Activated CD8-positive, alpha-beta memory T cell treated with anti-CD3 and anti-CD28 coated beads, Interleukin-2, amount 50 U/mL, for 1 hour (primary cell): Measurements from ENCODE around the gene CAMTA1.

Experiments used
- DNase-seq: peaks from one replicate; pipeline ENCODE4 v3.0.0-alpha.2; 2020; ENCODE audit errors: extremely low read depth

The CAMTA1 gene

GRCh38 chr1:7528386-7529198, 743.3 kb downstream of the CAMTA1 start:
- DNase-seq = no peak

DNA sequence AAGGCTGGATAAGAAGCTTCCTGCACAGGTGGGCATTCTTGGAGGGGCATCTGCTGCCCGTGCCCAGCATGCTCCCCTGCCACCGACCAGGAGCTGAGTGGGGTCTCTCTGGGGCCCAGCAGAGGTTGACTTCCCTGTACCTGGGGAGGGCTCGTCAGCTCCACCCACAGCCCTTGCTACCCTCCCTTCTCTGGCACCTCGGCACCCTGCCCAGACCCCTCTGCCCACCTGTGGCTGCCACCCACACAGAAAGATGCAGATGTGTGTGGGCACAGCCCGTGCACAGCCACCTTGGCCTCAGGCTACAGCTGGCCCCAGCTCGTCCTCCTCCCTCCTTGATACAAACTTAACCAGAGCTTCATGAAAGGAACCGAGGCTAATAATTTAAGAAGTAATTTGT, 744.7 kb downstream of the CAMTA1 start:
- DNase-seq = no peak

DNA sequence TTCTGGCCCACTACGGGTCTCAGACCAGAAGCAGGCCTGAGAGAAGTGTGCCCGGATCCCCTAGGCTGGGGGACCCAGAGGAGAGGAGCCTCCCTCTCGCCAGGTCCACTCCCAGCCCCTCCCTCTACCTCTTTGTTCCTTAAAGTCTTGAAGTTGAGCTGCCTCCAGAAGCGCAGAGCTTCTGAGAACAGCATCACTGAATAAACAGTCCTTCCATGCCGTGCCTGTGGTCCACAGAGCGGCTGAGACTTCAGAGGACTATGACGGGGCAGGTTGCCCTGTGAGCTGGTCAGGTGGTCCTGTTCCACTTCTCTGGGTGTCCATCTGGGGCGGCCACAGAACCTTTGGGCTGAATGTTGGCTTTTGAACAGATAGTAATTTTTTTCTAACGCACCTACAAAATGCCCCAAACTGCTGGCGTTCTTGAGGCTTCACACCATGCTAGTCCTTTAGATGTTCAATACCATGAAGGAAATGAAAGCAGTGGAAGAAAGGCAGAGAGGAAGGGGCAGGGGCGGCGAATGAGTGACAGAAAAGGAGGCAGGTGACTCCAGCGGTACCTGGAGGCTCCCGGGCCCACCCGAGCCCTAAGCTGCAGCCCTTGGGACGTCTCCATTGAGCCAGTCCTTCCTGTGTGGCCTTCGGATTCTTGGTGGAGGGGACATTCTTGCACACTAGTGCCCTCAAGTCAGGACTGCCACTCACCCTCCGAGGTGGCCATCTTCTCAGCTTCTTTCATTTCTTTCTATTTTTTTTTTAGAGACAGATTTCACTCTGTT, 746.5 kb downstream of the CAMTA1 start:
- DNase-seq = no peak

- DNase-seq = no peak
Observed at GRCh38 chr1:7533006-7533405, 747.8 kb downstream of the CAMTA1 start.

GRCh38 chr1:7534061-7534825, 749.0 kb downstream of the CAMTA1 start:
- DNase-seq = no peak

DNA sequence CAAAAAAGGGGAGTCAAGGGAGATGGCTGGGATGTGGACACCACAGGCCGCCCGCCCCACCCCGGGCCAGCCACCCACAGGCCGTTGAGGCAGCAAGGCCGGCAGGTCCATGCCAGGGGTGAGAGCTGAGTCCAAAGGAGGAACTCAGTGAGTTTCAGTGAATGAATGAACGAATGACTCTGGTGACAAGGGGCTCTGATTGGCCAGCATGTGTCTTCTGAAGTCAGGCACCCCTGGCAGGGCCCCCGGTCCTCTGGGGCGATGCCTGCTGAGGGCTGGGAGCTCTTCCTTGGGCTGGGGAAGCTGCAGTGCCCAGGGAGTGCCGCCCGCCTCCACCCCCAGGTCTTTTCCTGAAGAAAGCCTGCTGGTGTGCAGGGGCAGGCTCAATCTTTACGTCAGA, 749.8 kb downstream of the CAMTA1 start:
- no peak for DNase-seq

- no peak for DNase-seq
Observed at GRCh38 chr1:7535934-7536878, 751.0 kb downstream of the CAMTA1 start.

- no peak for DNase-seq
Observed at GRCh38 chr1:7536891-7537591, 751.8 kb downstream of the CAMTA1 start.

DNA sequence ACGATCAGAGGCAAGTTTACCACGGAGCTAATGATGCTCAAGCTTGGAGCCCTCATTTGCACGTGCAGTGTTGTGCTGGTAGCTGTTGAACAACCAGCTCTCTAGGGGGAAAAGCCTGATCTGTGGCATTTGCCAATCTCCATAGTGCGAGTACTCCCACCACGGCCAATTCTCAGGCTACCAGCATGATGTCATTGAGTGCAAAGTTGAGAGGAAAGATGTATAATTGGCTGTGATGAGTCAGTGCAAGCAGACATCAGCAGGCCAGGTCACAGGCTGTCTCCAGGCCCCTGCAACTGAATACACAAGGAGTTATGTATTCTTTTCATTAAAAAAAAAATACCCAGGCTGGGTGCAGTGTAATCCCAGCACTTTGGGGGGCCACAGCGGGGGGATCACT, 752.8 kb downstream of the CAMTA1 start:
- no peak for DNase-seq

GRCh38 chr1:7538849-7539768, 753.9 kb downstream of the CAMTA1 start:
- DNase-seq = no peak

DNA sequence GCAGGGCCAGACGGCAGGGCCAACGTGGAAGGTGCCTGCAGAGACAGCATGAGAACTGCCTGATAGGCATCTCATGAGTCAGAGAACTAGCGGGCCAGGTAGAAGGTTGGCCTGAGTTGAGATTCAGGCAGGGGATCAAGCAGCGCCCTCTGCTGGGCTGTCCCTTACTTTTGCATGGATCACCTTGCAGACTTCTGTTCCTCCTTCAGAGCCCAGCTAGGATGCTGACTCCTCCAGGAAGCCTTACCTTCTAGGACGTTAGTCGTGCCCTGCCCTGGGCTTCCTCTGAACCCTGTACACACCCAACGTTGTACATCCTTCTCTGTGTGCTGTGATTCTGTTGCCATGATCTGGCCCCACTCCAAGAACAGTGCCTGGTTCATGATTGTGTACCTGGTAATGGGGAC, 754.5 kb downstream of the CAMTA1 start:
- DNase-seq = no peak

- DNase-seq = no peak
Observed at GRCh38 chr1:7540816-7541215, 755.6 kb downstream of the CAMTA1 start.

DNA sequence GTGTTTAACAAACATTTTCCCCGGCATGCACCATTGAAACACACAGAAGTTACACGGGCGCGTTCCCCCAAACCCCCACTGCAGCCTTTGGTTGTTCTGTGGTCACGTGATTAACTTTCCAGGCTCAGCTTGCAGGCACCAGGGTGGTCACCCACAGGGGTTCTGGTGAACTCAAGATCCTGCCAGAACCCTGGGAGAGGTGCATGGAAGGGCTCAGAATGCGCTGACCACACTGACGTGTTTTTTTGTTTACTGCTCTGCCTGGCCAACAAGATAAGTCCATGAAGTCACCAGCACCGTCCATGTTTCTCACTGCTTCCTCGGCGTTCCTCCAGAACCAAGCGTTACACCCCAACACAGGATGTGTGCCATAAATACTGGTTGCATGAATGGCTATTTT, 756.4 kb downstream of the CAMTA1 start:
- no peak for DNase-seq

DNA sequence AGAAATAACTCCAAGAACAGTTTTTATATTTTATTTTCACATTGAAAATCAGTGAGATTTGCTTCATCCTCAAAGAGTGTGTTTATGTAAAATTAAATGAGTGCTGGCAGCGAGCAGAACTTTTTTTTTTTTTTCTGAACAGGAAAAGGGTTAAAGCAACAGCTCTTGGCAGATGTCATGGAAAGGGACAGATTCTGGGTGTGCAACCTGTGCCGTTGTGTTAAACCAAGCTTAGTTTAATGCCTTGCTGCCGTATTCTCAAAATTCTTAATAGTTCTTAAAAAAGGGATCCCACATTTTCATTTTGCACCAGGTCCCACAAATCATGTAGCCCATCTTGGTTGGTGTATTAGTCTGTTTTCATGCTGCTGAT, 758.5 kb downstream of the CAMTA1 start:
- DNase-seq = no peak

GRCh38 chr1:7549277-7550161, 764.3 kb downstream of the CAMTA1 start:
- DNase-seq = no peak

DNA sequence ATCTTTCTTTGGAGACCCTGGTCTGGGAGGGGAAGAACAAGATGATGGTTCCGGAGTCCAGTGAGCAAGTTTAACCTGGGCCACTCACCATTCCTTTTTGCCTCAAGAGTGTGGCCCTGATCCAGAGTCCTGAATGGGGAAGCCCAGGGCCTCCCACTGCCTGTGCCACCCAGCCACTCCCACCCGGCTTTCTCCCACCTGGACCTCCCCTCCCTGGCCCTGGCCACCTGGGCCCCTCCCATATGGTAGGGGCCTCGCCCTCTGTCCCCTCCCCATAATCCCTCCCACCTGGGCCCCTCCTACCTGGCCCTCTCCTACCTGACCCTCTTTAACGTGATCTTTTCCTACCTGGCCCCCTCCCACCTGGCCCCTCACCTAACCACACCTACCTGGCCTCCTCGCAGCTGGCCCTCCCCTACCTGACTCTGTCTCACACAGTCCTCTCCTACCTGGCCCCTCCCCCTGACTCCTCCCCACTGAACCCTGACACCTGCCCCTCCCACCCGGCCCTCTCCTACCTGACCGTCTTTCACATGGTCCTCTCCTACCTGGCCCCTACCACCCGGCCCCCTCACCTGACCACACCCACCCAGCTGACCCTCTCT, 765.1 kb downstream of the CAMTA1 start:
- DNase-seq = no peak

DNA sequence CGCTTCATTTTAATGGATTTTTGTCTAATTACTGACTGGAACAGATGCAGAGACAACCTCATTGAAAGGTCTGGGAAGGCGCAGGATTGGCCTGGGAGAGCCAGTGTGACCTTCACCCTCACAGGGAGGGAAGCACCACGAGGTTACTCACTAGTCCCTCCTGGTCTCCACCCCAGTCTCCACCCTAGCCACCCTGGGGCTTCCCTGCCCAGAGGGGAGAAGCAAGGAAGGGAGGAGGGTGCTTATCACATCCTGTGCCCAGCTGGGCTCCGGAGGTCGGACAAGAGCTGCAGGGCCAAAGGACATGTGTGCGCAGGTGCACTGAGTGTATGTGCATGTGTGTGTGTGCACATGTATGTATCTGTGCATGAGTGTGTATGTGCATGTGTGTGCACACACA, 765.7 kb downstream of the CAMTA1 start:
- DNase-seq = no peak

- no peak for DNase-seq
Observed at GRCh38 chr1:7551442-7551841, 766.2 kb downstream of the CAMTA1 start.
